ENCODE results near the gene AIFM3. TPM values are rescaled to one million over a fixed set of nuclear protein-coding genes. Genes with fewer than 3 reads are reported as not detected.

The AIFM3 gene
- total RNA-seq, 1 donor from 2014 or later, result not detected

GRCh38 chr22:20989323-20990138, 22.5 kb downstream of the AIFM3 start:
- intact Hi-C loops (cut with micrococcal nuclease), result no loop called here

- intact Hi-C loops (cut with micrococcal nuclease), result no loop called here
Observed at GRCh38 chr22:20990184-20991180, 23.4 kb downstream of the AIFM3 start.

- intact Hi-C loops (cut with micrococcal nuclease), result no loop called here
Observed at GRCh38 chr22:20991252-20992055, 24.4 kb downstream of the AIFM3 start.

GRCh38 chr22:20992056-20992442, 25.0 kb downstream of the AIFM3 start:
- intact Hi-C loops (cut with micrococcal nuclease), result no loop called here

- intact Hi-C loops (cut with micrococcal nuclease), result no loop called here
Observed at GRCh38 chr22:20992456-20993303, 25.6 kb downstream of the AIFM3 start.

- intact Hi-C loops (cut with micrococcal nuclease), result no loop called here
Observed at GRCh38 chr22:20993304-20994127, 26.5 kb downstream of the AIFM3 start.

- intact Hi-C loops (cut with micrococcal nuclease), result no loop called here
Observed at GRCh38 chr22:20994128-20994901, 27.3 kb downstream of the AIFM3 start.

- intact Hi-C loops (cut with micrococcal nuclease), result no loop called here
Observed at GRCh38 chr22:20994902-20995241, 27.8 kb downstream of the AIFM3 start.

- intact Hi-C loops (cut with micrococcal nuclease), result no loop called here
Observed at GRCh38 chr22:20995329-20996030, 28.4 kb downstream of the AIFM3 start.

GRCh38 chr22:20996031-20996410, 29.0 kb downstream of the AIFM3 start:
- intact Hi-C loops (cut with micrococcal nuclease), result no loop called here

- intact Hi-C loops (cut with micrococcal nuclease), result no loop called here
Observed at GRCh38 chr22:20996598-20997535, 29.8 kb downstream of the AIFM3 start.

- intact Hi-C loops (cut with micrococcal nuclease), result no loop called here
Observed at GRCh38 chr22:20997536-20998257, 30.6 kb downstream of the AIFM3 start.

GRCh38 chr22:20998411-20999336, 31.6 kb downstream of the AIFM3 start:
- intact Hi-C loops (cut with micrococcal nuclease), result no loop called here

- intact Hi-C loops (cut with micrococcal nuclease), result loop anchor here (10.0 kb wide), 1 partner anchor 655 kb away; no protein-coding TSS in a partner anchor
Observed at GRCh38 chr22:20999350-21000206, 32.5 kb downstream of the AIFM3 start.
